Left kidney (tissue), 2 donors: ENCODE measurements around the gene UBA52. TPM values are rescaled to one million over a fixed set of nuclear protein-coding genes. Genes with fewer than 3 reads are reported as not detected.

Experiments
- DNase-seq: peaks from one replicate; pipeline ENCODE4 v3.0.0-alpha.2; 2013
- polyA plus RNA-seq: library from polyadenylated mRNA; unstranded; fragments of 120-200 nt; gene quantifications from one replicate; pipeline ENCODE4 v1.2.1, GENCODE V29; 2013; ENCODE audit not compliant: insufficient read length

UBA52 gene
- polyA plus RNA-seq, 1 donor = 717 TPM

DNA sequence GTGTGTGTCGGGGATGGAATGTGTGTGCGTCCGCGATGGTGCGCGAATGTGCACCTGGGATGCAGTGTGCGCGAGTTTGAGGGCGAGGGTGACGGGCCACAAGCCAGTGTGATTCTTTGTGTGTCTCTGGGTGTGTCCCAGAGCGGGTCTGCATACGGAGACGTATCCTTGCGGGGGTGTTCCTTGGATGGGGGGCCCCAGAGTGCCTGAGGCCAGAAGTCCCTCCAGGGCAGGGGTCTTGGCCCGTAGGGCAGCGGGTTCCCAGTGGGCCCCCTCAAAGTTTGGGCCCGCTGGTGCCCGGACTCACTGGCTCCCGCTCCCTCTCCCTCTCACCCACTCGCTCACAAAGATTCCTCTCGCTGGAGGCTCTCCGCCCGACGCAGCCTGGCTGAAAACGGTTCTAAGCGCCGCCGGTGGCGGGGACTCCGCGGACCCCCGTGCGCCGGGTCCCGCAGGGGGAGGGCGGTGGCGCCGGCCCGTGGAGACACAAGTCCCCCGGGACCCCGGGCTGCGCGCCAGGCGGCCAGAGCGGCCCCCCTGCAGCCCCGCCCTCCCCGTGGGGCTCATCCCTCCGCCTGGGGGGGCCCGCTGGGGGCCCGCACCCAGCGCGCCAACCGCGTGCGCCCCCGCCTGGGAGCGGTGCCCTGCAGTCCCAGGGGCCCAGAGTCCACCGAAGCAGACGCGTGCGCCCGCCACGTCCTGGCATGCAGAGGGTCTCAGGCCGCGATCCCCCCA lies 34.1 kb downstream of the UBA52 start:
- no peak for DNase-seq

DNA sequence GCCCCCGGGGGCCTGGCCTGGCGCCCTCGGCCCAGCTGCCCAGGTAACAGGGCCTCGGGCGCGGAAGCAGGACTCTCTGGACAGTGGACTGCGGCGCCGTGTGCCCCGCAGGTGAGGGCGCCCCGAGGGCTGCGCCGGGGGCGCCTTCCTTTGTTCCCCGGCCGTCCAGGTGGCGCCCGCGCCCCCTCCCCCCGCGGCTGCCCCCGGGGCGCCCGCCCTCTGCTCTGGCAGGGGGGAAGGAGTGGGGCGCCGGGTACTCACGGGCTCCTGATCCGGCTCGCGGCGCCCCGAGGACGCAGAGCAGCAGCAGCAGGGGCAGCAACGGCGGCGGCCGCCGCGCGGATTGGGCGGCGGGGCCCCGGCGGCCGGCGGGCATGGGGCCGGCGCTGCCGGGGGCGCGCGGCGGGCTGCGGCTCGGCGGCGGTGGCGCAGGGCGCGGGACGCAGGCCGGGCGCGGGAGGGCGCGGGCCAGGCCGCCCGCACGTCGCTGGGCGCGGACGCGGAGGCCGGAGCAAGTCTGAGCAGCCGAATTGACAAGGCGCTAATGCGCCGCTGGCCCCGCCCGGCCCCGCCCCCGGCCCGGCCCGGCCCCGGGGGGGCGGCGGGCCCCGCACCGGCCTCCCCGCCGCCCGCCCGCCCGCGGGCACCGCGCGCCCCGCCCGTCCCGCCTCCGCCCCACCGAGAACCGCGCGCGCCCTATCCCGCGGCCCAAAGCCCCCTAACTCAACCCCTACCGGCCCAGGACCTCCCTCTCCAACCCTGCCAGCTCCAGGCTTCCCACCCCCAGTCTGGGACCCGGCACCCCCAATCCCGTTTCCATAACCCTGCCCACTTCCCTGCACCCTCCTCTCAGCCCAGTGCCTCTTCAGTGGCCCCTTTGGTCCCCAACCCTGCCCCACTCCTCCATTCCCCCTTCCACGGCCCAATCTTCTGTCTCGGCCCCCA lies 34.9 kb downstream of the UBA52 start, which contains the start of gene CRLF1:
Gene CRLF1, minus strand, starts transcription at position 519 of the 945 bp plus-strand sequence. Its CDS starts 143 bp downstream, at position 376.
- no peak for DNase-seq

DNA sequence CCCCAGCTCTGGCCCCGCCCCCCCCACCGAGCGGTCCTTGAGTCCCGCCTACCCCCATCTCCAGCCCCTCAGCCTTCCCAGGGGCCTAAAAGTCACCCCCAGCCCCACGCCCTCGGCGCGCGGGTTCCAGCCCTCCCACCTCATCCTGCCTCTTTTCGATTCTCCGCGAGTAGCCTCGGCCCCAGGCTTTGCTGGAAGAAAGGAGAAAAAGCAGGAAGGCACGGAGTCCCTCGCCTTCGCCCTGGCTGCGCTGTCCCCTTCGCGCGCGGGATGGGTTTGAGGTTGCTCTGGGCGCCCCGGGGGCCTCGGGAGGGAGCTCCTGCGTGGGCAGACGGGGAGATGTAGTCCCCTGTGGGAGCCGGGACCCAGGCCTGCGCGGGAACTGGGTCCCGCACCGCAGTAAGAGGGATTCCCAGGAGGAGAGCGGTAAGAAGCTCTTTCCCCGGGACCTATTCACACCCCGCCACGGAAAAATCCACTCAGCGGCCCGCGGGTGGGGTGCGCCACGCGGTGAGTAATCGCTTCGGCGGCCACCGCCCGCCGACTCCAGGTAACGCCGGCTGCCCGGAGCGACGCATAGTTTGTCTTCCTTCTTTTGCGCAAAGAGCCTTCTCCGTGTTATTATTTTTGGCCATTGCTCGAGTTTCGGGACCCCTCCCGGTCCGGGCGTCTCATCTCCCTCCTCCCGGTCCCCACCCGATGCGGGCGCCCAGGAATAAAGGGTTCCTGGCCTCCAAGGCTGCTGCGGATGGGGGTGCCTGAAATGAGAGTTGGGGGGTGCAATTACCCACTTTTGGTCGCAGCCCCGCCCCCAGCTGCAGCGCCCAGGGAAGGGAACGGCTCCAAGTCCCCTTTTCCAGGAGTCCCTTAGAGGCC lies 35.8 kb downstream of the UBA52 start:
- no peak for DNase-seq

DNA sequence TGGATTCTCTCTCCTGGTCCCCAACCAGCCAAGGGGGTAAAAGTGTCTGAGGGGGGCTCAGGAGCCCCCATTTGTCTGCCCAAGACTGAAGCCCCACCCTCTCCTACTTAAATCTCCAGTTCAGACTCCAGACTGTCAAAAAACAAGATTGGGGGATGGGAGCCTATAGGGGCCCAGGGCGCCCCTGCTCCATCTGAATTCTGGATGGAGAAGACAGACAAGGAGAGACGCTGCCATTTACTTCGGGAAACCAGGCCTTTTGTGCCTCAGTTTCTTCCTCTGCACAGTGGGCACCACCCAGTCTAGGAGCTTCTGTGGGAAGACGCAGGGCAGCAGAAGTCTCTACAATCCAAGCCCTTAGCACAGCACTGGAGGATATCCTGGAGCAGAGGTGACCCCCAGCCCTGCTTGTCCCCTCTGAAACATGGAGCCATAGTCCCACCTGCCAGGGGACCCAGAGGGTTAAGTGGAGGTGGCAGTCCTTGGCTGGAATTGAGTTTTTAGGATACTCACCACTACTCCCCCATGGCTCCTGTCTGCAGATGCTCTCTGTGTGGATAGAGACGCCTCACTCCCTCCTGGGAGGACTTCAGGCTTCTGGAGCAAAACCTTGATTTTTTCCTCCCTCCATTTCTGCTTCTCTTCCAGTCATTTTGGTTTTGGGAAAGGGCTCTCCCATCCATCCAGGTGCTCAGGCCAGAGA lies 36.6 kb downstream of the UBA52 start:
- DNase-seq = no peak

DNA sequence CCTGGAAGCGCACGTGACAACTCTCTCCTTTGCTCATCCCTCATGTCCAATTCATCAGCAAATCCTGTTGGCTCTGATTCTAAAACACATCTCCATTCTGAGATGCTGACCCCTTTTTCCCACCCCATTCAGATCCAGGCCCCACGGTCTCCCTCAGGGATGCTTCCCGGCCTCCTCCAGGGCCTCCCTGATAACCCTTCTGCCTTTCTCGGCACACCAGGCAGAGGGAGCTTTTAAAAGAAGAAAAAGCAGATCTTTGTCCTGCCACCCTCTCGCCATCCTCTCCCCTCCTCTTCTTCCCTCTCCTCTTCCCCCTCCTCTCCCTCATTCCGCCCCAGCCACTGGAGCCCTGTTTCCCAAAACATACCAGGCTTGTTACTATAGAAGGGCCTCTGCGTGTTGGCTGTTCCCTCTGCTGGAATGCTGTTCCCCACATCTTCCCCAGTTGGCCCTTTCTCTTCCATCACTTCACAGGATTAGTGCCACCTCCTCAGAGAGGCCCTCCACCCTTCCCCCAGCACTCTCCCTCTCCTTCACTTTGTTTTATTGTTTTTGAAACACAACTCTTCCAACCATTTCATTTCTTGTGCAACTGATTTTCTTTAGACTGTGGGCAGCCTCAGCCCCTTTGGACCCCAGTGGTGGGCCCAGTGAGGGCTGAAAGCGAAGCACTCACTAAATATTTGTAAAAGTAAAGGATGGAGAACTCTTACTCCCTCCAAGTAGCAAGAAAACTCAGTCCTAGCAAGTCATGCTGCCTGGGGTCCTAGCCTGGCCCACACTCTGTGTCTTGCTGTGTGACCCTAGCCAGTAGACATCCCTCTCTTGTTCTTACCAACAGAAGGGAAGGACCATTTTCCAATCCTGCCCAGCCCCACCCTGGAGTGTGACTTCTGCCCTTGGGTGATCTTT lies 37.4 kb downstream of the UBA52 start:
- DNase-seq = no peak

DNA sequence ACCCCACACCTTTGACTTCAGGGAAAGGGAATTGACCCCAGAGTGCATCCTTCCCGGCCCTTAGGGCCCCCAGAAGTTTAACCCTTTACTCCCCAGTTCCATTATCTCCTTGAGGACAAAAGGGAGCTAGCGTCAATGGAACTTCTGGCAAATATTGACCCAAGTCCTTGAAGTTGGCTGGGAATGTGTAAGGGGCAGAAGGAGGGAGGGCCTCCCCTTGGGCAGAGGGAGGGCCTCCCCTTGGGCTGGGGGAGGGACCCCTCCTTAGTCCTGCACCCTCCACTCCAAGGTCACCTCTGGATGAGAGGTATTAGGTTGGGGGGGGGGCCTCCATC lies 38.0 kb downstream of the UBA52 start:
- DNase-seq = no peak

DNA sequence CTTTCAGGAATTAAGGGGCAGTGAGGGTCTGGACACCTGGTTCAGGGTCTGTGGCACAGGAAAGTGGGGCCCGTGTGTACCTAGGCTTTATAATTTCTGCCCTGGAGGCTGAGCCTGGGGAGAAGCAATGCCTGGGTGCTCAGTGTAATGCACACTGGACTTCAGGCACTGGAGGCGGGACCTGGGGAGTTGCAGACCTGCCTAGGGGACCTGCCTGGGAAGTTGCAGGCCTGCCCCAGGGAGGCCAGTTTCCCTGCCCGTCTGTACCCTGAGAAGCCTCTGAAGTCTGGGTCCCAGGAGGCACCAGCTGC lies 38.5 kb downstream of the UBA52 start:
- no peak for DNase-seq

DNA sequence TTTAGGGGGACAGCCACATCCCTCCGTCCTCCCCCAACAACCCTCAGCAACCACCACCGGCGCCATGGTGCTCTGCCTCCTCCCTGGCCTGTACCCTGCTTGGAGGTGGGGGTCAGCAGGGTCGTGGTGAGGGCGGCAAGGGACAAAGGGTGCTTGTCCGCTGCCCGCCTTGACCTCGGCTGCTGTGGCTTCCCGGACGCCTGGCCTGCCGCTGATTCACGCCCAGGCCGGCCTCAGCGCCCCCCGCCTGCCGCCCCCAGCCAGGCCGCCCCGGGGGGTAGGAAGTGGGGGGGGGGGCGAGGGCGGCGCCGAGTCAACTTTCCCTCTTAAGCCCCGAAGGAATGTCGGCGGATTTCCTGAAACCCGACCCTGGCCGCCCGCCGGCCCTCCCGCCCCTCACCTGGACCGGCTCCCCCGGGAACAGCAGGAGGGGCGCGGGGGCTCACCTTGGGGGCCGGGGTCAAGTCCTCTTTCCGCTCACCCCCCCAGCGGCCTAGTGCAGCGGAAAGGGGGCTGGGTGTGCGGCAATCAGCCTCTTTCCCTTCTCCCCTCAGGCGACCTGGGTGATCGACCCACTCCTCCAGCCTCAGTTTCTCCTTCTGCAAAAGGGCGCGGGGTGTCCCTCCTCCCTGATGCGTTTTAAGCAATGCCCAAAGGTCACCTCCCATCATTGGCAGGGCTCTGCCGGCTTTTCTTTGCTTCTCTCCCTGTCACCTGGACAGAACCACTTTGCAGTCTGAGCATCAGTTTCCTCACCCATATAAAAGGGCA lies 39.1 kb downstream of the UBA52 start:
- DNase-seq = no peak

DNA sequence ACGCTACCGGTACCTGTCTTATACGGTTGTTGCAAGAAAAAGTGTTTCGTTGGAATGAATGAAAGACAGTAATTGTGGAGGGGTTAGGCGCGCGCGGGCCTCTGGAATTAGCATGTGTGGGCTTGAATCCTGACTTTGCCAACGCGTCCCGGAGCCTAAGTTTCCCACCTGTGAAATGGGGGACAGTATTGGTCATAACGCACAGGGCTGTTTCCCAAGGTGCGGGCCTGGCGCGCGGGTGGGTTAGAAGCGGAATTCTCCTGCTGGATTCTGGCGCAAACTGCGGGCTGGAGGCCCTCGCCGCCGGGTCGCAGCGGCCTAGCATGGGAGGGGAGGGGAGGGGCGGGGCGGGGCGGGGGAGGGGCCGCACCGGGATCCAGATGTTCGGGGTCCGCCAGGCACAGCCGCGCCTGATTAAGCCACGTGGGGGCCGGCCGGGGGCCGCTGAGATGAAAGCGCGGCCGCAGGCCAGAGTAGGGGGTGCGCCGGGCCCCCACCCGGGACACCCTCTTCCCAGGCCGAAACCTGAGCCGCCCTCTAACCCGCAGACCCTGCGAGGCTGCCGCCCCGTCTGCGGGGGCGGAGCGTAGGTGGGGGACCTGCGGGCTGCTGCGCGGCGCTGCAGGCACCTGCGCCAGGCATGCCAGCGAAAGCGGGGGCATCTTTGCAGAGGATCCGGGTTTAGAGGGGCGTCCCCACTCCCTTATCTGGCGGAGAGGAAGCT lies 39.8 kb downstream of the UBA52 start:
- no peak for DNase-seq

DNA sequence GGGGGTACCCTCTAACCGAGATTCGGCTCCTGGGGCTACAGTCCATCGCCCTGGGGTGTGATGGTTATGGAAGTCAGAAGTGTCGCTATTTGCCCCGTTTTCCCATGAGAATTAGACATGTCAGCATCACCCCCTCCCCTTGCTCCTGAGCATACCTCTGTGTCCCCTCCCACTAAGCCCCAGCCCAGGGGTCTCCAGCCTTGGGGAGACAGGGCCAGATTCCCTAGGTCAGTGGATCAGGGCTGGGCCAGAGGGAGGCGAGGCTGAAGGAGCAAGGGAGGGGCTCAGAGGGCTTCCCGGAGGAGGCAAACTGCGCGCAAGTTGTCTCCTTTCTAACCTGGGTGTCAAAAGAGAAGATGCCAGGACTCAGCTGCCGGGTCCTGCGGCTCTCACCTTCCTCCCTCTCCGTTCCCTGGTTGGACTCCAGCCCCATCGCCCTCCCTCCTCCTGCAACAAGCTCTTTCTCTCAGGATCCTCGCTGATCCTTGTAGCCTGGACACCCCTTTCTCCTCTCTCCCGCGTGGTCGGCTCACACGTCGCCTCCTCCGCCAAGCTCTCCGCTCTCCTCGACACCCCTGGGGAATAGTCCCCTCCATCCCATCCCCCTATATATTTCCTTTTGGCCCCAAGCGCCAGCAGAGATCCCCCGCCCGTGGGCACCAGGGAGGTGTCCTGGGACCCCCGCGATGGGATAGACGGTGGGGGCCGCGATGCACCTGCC lies 40.6 kb downstream of the UBA52 start:
- DNase-seq = no peak

DNA sequence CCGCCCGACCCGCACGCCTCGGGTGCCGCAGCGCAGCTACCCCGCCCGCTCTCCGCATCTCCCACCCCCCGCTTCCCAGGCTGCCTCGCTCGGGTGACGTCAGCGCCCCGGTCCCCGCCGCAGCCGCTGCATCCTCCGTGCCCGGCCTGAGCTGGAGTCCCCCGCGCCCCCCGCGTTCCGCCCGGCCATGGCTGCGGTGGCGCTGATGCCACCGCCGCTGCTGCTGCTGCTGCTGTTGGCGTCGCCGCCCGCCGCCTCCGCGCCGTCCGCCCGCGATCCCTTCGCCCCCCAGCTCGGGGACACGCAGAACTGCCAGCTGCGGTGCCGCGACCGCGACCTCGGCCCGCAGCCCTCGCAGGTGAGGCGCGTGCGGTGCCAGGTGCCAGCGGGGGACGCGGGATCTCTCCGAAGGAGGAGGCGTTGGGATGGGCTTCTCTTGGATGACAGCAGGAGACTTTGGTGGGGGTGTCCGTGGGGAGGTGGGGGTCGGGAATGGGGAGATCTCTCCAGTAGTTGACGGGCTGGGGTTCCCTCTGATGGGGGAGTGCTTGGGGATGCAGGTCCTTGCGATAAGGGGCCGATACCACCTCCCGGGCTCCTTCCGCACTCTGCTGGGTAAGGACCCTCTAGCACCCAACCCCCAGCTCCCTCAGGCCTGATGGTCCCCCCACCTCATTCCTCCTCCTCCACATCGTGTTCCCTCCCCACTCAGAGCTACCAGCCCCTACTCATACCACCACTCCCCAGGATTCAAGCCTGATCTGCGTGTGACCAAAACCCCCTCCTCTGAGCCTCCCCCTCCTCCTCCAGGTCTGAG lies 41.3 kb downstream of the UBA52 start, which contains the start of gene TMEM59L:
Gene TMEM59L, plus strand, starts transcription at position 99 of the 817 bp plus-strand sequence. Its CDS starts 89 bp downstream, at position 188.
- DNase-seq = no peak

DNA sequence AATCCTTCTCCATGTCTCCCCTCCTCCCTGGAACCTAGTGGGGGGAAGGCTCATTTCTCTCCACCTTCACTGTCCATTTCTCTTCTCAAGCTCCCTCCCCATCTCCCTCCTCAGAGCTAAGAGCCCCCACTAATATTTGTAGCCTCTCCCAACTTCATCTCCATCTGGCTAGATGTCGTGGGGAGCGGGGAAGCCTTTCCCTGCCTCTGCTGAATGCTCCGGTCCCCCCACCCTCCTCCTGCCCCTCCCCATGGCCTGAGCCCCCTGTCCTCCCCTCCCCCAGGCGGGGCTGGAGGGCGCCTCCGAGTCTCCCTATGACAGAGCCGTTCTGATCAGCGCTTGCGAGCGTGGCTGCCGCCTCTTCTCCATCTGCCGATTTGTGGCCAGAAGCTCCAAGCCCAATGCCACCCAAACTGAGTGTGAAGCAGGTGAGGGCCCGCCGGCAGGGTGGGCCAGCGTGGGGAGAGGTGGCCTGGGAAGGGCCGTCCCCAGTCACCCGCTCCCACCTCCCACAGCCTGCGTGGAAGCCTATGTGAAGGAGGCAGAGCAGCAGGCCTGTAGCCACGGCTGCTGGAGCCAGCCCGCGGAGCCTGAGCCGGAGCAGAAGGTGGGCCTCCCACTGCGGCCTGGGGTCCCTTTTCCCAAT lies 42.1 kb downstream of the UBA52 start:
- no peak for DNase-seq

DNA sequence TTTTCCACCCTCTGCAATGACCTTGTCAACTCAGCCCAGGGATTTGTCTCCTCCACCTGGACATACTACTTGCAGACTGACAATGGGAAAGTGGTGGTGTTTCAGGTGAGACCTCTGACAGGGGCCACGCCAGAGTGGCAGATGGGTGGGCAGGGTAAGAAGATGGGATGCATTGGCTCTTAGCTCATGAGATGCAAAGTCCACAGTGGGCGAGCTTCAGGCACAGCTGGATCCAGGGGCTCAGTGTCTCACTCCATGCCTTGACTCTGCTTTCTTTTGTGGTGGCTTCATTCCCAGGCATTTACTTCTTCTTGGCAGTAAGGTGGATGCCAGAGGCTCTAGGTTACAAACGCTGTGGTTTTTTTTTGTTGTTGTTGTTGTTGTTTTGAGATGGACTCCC lies 44.4 kb downstream of the UBA52 start:
- DNase-seq = no peak

DNA sequence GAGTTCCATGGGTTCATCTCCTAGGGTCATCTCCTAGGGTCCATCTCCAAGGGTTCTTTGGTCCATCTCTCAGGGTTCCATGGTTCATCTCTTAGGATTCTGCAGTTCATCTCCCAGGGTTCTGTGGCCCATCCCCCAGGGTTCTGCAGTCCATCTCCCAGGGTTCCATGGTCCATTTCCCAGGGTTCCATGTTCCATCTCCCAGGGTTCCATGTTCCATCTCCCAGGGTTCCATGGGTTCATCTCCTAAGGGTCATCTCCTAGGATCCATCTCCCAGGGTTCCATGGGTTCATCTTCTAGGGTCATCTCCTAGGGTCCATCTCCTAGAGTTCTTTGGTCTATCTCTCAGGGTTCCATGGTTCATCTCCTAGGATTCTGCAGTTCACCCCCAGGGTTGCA lies 45.9 kb downstream of the UBA52 start:
- DNase-seq = no peak

DNA sequence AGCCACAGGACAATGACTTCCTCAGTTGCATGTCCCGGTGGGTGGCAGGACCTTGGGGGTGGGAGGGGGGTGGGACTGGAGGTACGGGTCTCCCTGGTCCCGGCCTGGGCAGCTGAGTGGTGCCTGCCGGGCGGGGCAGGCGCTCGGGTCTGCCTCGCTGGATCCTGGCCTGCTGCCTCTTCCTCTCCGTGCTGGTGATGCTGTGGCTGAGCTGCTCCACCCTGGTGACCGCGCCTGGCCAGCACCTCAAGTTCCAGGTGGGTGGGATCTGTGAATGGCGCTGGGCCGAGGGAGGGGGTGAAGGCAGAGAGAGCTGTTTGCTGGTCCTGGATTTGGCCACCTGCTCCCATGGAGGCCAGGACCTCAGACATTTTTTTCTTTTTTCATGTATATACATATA lies 46.6 kb downstream of the UBA52 start:
- DNase-seq = no peak

DNA sequence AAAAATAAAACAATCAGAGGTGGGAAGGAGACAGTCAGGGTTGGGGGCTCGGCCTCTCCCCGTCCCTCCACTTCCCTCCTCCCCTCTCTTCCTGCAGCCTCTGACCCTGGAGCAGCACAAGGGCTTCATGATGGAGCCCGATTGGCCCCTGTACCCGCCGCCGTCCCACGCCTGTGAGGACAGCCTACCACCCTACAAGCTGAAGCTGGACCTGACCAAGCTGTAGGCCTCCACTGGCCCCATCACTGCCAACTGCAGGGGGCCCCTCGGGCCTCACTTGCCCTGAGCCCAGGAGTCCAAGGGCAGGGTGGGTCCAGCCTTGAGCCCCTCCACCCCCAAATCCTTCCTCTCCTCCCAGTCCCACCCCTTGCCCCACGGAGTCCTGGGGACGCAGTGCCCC lies 48.7 kb downstream of the UBA52 start:
- no peak for DNase-seq

DNA sequence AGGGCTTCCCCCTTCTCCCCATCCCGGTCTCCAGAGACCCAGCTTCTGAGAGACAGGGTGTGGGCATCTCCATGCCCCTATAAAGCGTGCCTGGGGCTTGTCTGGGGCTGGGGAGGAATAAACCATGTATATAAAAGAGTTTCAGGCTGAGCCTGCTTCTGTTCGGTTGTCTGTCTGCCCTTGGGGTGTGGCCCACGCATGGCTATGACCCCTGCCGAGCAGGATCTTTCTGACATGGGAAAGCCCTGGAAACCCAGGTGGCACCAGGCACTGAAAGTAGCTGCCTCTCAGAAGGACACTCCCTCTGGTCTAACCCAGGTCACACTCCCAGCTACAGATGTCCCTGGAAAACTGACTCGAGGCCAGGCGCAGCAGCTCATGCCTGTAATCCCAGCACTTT lies 49.2 kb downstream of the UBA52 start:
- DNase-seq = no peak
